OCI-LY7 (cell line): Measurements from ENCODE around the gene SLC25A5.

ENCODE experiments used
- CTCF ChIP-seq: fragments of 200-600 bp; sonication (generic); conservative IDR thresholded peaks from 2 replicates; pipeline ENCODE4 v1.5.1; 2014; ENCODE audit warnings: mild to moderate bottlenecking, antibody characterized with exemption, low read length, moderate library complexity, mixed read lengths
- EZH2phosphoT487 ChIP-seq: fragments of 200-600 bp; sonication (generic); IDR thresholded peaks from 2 replicates; pipeline ENCODE4 v1.6.1; 2018; ENCODE audit warnings: low read depth, borderline replicate concordance, mild to moderate bottlenecking, mixed run types, antibody characterized with exemption, low read length, moderate library complexity, mixed read lengths

GRCh38 chrX:119500061-119500800 is 32.0 kb downstream of the SLC25A5 start:
- TF ChIP-seq CTCF (no peak), EZH2phosphoT487 (no peak)
